Stimulated activated CD4-positive, alpha-beta T cell treated with anti-CD3 and anti-CD28 coated beads, TNF-alpha, amount 100 ng/mL, for 1 hour (primary cell): ENCODE measurements around the gene INPP5E.

Source experiments
- DNase-seq, 3 donors: peaks; one replicate each; pipeline ENCODE4 v3.0.0-alpha.2; 2020; ENCODE audit warnings: low read depth in 3 of 3, low spot score in 1 of 3

Gene INPP5E

DNA sequence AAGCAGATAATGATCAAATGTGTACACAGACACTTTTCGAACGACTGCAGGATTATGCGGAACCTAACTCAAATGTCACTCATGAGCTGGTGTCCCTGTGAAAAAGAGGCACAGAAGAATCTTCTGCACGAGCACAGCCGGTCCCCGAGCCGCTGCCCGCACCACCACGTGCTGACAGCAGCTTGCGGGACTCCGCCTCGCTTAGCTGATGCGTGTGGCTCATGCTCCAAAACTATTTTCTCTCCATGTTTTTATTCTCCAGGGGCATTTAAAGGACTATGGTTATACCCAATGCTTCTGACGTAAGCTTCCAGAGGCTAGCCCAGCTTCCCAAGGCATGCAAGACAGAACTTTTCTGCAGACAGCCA lies 33.7 kb upstream of the INPP5E start:
- DNase-seq = no peak

DNA sequence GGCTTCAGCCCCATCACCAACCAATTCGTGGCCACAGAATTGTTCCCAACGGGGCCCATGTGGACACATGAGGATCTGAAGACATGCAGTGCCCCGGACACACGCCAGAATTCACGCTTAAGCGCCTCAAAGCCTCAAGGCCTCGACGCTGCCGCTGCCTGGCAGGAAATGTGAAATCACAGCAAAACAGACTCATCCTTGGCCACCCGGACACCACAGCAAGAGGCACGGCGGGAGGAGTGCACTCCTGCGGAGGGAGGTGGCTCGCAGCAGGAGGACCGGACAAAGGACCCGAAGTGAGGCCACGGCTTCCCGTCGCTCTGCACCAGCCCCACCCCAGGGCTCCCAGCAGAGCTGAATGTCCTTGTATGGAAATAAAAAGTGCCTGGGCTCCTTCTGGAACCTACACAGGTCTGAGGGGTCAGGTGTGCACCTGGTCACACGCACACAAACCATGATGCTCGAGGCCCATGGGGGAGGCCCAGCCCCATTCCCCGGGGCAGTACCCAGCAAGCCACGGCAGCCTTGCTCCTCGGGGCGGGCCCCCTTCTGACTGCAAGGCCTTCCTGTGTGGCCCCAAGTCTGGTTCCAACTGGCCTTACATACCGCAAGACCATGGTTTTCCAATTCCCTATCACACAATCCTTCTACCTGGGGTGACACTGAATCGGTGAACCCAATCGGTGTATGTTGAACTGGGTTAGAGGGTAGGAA lies 33.2 kb upstream of the INPP5E start:
- no peak for DNase-seq

- no peak for DNase-seq
These were observed 32.3 kb upstream of the INPP5E start for GRCh38 chr9:136471802-136472487.

GRCh38 chr9:136470792-136471469 lies 31.3 kb upstream of the INPP5E start:
- no peak for DNase-seq

DNA sequence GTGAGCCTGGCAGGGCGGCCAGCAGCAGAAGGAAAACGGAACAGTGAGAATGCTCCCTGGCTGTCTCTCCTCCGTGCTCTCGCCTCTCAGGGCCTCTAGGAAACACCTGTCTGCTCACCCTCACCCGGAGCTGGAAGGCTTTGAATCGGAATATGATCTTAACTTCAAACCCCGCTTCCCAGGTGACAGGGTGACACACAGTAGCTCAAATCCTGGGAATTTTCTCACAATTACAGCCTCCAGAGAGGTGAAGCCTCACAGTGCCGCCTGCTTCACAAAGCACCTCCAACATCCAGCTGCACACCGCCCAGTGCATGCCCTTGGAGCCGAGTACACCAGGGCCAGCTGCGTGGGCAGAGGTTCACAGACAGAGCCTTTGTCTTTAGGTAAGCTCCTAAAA lies 30.7 kb upstream of the INPP5E start:
- DNase-seq = no peak

DNA sequence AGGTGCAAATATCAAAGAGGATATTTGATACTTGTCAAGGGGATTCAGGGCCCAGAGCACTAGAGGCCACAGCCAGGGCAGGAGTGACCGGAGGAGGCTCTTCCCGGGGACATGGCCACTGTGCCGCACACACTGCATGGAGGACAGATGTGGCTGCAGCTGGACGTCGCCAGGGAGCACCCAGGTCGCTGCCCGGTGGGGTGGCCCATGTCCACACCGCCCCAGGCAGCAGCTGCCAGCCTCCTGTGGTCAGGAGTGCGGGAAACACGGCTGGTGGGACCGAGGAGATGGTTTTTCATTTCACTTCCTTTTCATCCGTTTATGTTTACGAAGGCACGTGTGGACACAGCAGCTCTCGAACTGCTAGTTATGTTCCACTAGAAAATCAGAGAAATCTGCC lies 28.1 kb upstream of the INPP5E start:
- DNase-seq = no peak

DNA sequence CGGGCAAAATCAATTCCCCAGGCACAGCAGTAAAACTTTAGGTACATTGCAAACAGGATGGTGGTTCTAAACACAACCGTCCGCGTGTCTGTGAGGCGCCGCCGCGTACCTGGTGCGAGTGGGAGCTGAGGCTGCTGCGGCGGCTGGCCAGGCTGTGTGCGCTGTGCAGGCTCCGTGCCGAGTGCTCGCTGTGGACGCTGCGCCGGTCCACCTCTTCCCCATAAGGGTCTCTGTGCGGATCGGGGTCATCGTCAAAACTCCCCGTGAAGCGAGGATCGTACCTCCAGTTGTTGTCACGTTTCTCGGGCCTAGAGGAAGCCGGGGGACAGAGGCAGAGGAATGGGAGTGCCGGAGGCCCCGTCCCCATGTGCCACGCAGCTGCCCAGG lies 26.5 kb upstream of the INPP5E start:
- no peak for DNase-seq

- DNase-seq = no peak
These were observed 26.0 kb upstream of the INPP5E start for GRCh38 chr9:136465500-136466154.

- no peak for DNase-seq
These were observed 24.6 kb upstream of the INPP5E start for GRCh38 chr9:136464241-136464640.

DNA sequence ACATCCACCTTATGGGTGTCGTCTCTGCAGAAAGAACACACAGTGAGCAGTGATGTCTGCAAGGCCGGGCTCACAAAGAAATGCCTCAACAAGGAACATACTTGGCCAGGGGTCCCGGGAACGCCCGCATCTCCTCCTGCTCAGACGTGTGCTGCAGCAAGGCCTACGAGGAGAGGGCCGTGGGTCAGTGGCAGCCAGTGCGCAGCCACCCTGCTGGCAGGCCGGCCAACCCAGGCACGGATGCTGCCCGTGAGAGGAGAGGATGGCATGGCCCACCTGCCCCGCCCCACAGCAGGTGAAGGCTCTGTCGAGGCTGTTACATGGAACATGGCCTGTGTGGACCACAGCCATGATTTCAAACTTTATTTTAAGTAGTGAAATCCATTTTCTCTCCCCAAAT lies 23.9 kb upstream of the INPP5E start:
- DNase-seq = no peak

GRCh38 chr9:136462664-136463063 lies 23.0 kb upstream of the INPP5E start:
- no peak for DNase-seq

- DNase-seq = no peak
These were observed 21.2 kb upstream of the INPP5E start for GRCh38 chr9:136460772-136461325.

GRCh38 chr9:136459425-136459824 lies 19.8 kb upstream of the INPP5E start:
- DNase-seq = no peak

DNA sequence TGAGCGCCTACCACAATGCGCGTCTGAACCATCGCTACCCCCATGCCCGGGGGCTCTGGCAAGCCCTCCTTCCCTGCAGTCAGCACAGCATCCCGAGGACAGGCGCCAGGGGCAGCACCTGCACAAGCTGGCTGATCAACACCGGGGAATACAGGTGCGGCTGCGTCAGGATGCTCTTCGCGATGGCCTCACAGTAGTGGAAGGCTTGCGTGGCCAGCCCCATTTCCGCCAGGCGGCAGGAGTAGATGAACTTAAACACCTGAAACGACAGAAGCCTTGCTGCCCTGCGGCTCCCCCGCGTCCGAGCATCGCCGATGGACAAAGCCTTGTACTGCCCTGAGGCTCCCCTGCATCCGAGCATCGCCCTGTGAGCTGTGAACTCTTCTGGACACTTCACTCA lies 17.7 kb upstream of the INPP5E start:
- no peak for DNase-seq

DNA sequence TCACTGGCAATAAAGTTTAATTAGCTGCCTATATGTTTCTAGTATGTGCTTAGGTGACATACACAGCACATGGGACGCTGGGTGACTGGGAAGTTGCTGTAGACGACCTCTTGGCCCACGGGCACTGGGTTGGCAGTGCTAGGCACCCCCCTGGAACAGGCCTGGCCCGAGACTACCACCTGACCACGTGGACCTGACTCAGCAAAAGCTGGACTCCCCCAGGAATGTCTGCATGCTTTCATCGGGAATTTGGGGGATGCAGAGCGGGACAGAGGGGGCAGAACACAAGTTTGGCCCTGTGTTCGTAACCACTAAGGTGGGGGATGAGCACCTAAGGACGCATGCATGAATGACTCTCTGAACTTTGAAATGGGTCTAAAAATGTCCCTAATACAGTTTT lies 16.6 kb upstream of the INPP5E start:
- DNase-seq = no peak

GRCh38 chr9:136455043-136456002 lies 15.7 kb upstream of the INPP5E start:
- DNase-seq = no peak

DNA sequence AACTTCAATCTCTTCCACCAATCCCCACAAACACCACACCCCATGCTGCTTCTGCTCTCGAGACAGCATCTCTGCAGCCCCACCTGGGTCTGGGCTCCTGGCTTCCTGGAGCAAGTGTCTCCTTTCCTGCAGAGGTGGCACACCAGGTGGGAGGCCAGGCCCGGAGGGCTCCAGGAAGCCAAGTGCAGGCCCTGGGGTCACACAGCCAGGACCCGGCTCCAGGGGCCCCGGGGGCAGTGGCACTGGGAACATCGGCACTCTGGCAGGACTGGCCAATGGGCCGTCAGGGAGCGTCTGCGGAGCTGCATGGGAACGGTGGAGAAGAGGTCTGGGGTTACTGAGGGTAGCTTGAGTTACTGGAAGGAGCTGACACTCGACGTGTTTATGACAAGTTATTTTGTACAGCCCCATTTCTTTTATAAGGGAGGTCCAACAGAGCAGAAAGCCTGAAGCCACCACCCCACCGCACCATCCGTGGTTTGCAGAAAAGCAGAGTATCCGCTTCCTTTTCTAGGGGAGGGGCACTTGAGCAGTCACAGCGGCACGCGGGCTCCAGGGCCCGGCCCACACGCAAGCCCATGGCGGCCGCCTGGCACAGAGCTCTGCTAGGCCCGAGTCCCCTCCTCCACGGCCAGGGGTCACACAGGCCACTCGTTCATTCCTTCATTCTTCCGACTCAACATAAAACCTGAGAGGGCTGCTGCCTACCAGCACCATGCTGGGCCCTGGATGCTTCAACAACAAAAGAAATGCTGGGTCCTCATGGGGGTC lies 14.6 kb upstream of the INPP5E start:
- DNase-seq = no peak

- no peak for DNase-seq
These were observed 13.7 kb upstream of the INPP5E start for GRCh38 chr9:136453326-136453725.

- no peak for DNase-seq
These were observed 11.7 kb upstream of the INPP5E start for GRCh38 chr9:136451221-136451877.
